ENCODE results near the gene ACTL8.

ACTL8 gene

GRCh38 chr1:17822741-17823426, 67.8 kb downstream of the ACTL8 start:
- DNase-seq (ENCODE audit: low read depth) = no peak
- H3K4me3 ChIP-seq (ENCODE audit: low read depth, low read length) = no peak overlapping the region
- no peak for TF ChIP-seq MYC (IDR thresholded peaks at IDR 0.05; ENCODE audit: low read depth, low read length)
- no peak for TF ChIP-seq POLR2A (IDR thresholded peaks at IDR 0.05; ENCODE audit: extremely low read depth, insufficient read length)
- no peak for TF ChIP-seq CTCF (IDR thresholded peaks at IDR 0.05; ENCODE audit: low read depth, low read length)
- no peak for TF ChIP-seq MAX (IDR thresholded peaks at IDR 0.05; ENCODE audit: low read depth, low read length)

- H3K4me3 ChIP-seq (ENCODE audit: low read depth, low read length) = no peak overlapping the region
- DNase-seq (ENCODE audit: low read depth) = no peak
- TF ChIP-seq MYC (IDR thresholded peaks at IDR 0.05; ENCODE audit: low read depth, low read length) (no peak), POLR2A (IDR thresholded peaks at IDR 0.05; ENCODE audit: extremely low read depth, insufficient read length) (no peak), MAX (IDR thresholded peaks at IDR 0.05; ENCODE audit: low read depth, low read length) (no peak), CTCF (IDR thresholded peaks at IDR 0.05; ENCODE audit: low read depth, low read length) (no peak)
Measured at GRCh38 chr1:17825273-17826164, 70.4 kb downstream of the ACTL8 start.

GRCh38 chr1:17826165-17826488, 71.0 kb downstream of the ACTL8 start:
- DNase-seq (ENCODE audit: low read depth) = peak; percentile 33
- TF ChIP-seq CTCF (IDR thresholded peaks at IDR 0.05; ENCODE audit: low read depth, low read length) (peak; percentile 66), POLR2A (IDR thresholded peaks at IDR 0.05; ENCODE audit: extremely low read depth, insufficient read length) (no peak), MYC (IDR thresholded peaks at IDR 0.05; ENCODE audit: low read depth, low read length) (no peak)
- no peak overlapping the region for H3K4me3 ChIP-seq (ENCODE audit: low read depth, low read length)

DNA sequence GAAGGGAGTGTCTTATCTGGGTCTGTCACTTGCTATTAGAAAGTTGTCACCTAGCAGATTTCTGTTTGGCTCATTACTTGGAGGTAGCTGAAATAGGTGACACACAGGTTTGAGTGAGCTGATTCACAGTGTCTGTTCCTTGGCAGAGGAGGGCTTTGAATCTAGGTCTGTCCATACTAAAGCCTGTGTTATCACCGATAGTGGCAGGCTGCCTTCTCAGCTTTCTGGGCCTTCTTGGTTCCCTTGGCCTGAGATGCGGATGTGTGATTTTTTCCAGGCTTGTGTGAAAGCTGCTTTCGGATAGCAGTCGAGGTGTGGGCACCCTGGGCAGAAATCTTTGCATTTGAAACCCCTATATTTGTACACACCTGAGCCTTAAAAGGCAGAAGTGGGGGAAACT, 73.9 kb downstream of the ACTL8 start:
- H3K4me3 ChIP-seq (ENCODE audit: low read depth, low read length) = no peak overlapping the region
- no peak for DNase-seq (ENCODE audit: low read depth)
- TF ChIP-seq POLR2A (IDR thresholded peaks at IDR 0.05; ENCODE audit: extremely low read depth, insufficient read length) = no peak
- no peak for TF ChIP-seq CTCF (IDR thresholded peaks at IDR 0.05; ENCODE audit: low read depth, low read length)
- no peak for TF ChIP-seq MAX (IDR thresholded peaks at IDR 0.05; ENCODE audit: low read depth, low read length)
- TF ChIP-seq MYC (IDR thresholded peaks at IDR 0.05; ENCODE audit: low read depth, low read length) = no peak

DNA sequence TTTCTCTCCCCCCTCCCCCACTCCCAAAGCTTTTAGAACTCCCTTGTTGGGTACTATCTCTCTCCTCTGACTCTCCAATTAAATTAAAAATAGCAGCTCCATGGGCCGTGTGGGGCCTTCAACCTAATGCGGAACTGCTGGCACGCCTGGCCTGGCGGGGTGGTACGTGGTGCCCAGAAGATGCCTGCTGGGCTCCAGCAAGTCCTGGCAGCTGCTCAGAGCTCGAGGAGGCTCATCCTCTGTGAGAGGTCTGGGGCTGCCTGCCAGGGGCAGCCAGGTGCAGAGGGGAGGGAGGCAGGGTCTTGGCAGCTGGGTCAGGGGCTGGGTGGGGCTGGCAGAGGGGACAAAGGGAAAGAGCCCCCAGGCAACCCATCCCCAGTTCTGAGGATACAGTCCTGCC, 74.4 kb downstream of the ACTL8 start:
- no peak for DNase-seq (ENCODE audit: low read depth)
- no peak for TF ChIP-seq CTCF (IDR thresholded peaks at IDR 0.05; ENCODE audit: low read depth, low read length)
- TF ChIP-seq POLR2A (IDR thresholded peaks at IDR 0.05; ENCODE audit: extremely low read depth, insufficient read length) = no peak
- TF ChIP-seq MYC (IDR thresholded peaks at IDR 0.05; ENCODE audit: low read depth, low read length) = no peak
- TF ChIP-seq MAX (IDR thresholded peaks at IDR 0.05; ENCODE audit: low read depth, low read length) = no peak

More for the DNA sequence above, 74.4 kb downstream of the ACTL8 start:
- no peak overlapping the region for H3K4me3 ChIP-seq (ENCODE audit: low read depth, low read length)
